Spleen (tissue), 7 donors: ENCODE results near the gene STPG1.

Source experiments
- CTCF ChIP-seq, 11 experiments: fragments of 200-600 bp in 7 of 11; fragments of 450-650 bp in 4 of 11; sonication (generic) in 4 of 11; IDR thresholded peaks in 8 of 11; conservative IDR thresholded peaks in 3 of 11; 1 replicate in 7 of 11; 2 replicates in 4 of 11; pipeline versions ENCODE4 v1.4.0 to v1.8.0; 2016 to 2021; ENCODE audit warnings: antibody characterized with exemption in 11 of 11, inconsistent platforms in 4 of 11, mild to moderate bottlenecking in 1 of 11
- POLR2A ChIP-seq, 3 donors: fragments of 450-650 bp; IDR thresholded peaks; one replicate each; pipeline ENCODE4 v1.5.1; 2017; ENCODE audit warnings: antibody characterized with exemption in 3 of 3, mild to moderate bottlenecking in 1 of 3
- POLR2AphosphoS5 ChIP-seq, 3 donors: sonication (generic); formaldehyde crosslinking; IDR thresholded peaks; one replicate each; pipeline ENCODE4 v1.5.1; 2017; ENCODE audit warnings: antibody characterized with exemption in 3 of 3
- donor health status: DM: no; HTN: no; CAD: no; lungs with moderate emphysema.
- donor health status: DM: no; HTN: no; CAD: no.
- donor health status: DM: no; HTN: no; CAD: no.

DNA sequence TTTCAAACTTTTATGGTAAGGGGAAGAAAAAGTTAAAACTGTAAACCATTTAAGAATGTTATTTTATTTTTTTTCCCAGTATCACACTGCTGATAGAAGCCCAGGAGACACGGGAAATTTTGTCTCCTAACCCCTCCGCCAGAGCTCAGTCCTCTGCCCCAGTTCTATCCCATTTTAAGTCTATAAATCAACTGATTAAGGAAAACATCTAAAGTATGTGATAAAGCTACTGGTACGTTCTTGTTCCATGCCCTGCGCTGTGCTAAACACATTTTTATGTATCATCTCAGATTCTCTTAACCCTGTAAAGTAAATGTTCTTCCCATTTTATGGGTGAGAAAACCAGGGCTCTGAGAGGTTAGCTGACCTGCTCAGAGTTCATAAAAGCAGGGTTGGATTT lies 36.7 kb upstream of the STPG1 start:
- TF ChIP-seq CTCF (IDR thresholded peaks at IDR 0.05 in 8 of 11, conservative IDR thresholded peaks at IDR 0.05 in 3 of 11), result no peak
- no peak for TF ChIP-seq POLR2A (IDR thresholded peaks at IDR 0.05)
- no peak for TF ChIP-seq POLR2AphosphoS5 (IDR thresholded peaks at IDR 0.05)
